Measurements from ENCODE around the gene GSTA4.

- TF ChIP-seq CTCF (conservative IDR thresholded peaks at IDR 0.05; ENCODE audit: low read length) (no peak), EZH2phosphoT487 (IDR thresholded peaks at IDR 0.05; ENCODE audit: borderline replicate concordance, low read depth, low read length) (no peak)
Observed at GRCh38 chr6:52958546-52959255, 36.4 kb downstream of the GSTA4 start.
